C4-2B (cell line): ENCODE results near the gene IFT25.
A peak's percentile ranks its signal among the peaks of the same experiment; 100 is the strongest.

Experiments
- H3K27ac ChIP-seq: fragments of 450-650 bp; 2 replicates; pipeline ENCODE4 v1.5.1; 2017
- CTCF ChIP-seq: fragments of 450-650 bp; conservative IDR thresholded peaks from 2 replicates; pipeline ENCODE4 v1.5.1; 2017; ENCODE audit warnings: mild to moderate bottlenecking
- ZFX ChIP-seq: fragments of 450-650 bp; IDR thresholded peaks from 2 replicates; pipeline ENCODE4 v1.6.1; 2017

IFT25 gene

GRCh38 chr1:53956308-53957168, 11.0 kb upstream of the IFT25 start:
- TF ChIP-seq ZFX (no peak), CTCF (no peak)
- peak overlapping the region; percentile 54; the same call in 1 of the 2 replicates for H3K27ac ChIP-seq

GRCh38 chr1:53954128-53954527, 8.6 kb upstream of the IFT25 start:
- TF ChIP-seq CTCF: no peak
- TF ChIP-seq ZFX: no peak
- H3K27ac ChIP-seq: no peak overlapping the region

GRCh38 chr1:53951697-53952096, 6.2 kb upstream of the IFT25 start:
- TF ChIP-seq CTCF (no peak), ZFX (no peak)
- no peak overlapping the region for H3K27ac ChIP-seq

- no peak overlapping the region for H3K27ac ChIP-seq
- TF ChIP-seq CTCF (peak; percentile 70), ZFX (no peak)
Observed at GRCh38 chr1:53949023-53949990, 3.8 kb upstream of the IFT25 start.

- H3K27ac ChIP-seq: no peak overlapping the region
- TF ChIP-seq CTCF: no peak
- TF ChIP-seq ZFX: no peak
Observed at GRCh38 chr1:53948291-53948690, 2.8 kb upstream of the IFT25 start.

GRCh38 chr1:53947172-53947907, 1.8 kb upstream of the IFT25 start:
- TF ChIP-seq CTCF (no peak), ZFX (no peak)
- H3K27ac ChIP-seq: peak overlapping the region; percentile 79
